ENCODE measurements around the gene GSTM5.

GRCh38 chr1:109713636-109714035, 1.6 kb downstream of the GSTM5 start:
- no peak for TF ChIP-seq CTCF (IDR thresholded peaks at IDR 0.05)
- no peak for TF ChIP-seq POLR2A (IDR thresholded peaks at IDR 0.05)

Measured in body of pancreas (tissue), 4 donors.